Keratinocyte (primary cell): Measurements from ENCODE around the gene KHSRP. TPM values are rescaled to one million over a fixed set of nuclear protein-coding genes. Genes with fewer than 3 reads are reported as not detected.

Experiments used
- DNase-seq: peaks from one replicate; pipeline ENCODE4 v3.0.0-alpha.2; 2011; ENCODE audit warnings: low read depth, missing footprints, low spot score
- FAIRE-seq: peaks from 2 replicates; lab custom pipeline; 2011; peaks lifted over from hg19 to GRCh38; lab: Jason Lieb, UNC
- H2AFZ ChIP-seq: 2 replicates; pipeline ENCODE4 v1.6.0; 2012; ENCODE audit warnings: low read length, control low read depth, inconsistent platforms; ENCODE audit not compliant: control insufficient read depth
- H3K27ac ChIP-seq: 2 replicates; pipeline ENCODE4 v1.5.1; 2011; ENCODE audit warnings: low read length; ENCODE audit not compliant: control insufficient read depth, insufficient read depth
- H3K27me3 ChIP-seq: 3 replicates; pipeline ENCODE4 v1.6.0; 2011; ENCODE audit warnings: low read length; ENCODE audit not compliant: control insufficient read depth, insufficient read depth; ENCODE audit errors: extremely low read depth
- H3K36me3 ChIP-seq, 2 experiments: 2 replicates in 1 of 2; 3 replicates in 1 of 2; pipeline ENCODE4 v1.5.1; 2011; ENCODE audit warnings: low read length in 2 of 2, mild to moderate bottlenecking in 1 of 2; ENCODE audit not compliant: control insufficient read depth in 2 of 2, insufficient read depth in 2 of 2; ENCODE audit errors: extremely low read depth in 1 of 2
- H3K4me1 ChIP-seq: 3 replicates; pipeline ENCODE4 v1.5.1; 2011; ENCODE audit warnings: low read length; ENCODE audit not compliant: control insufficient read depth, insufficient read depth; ENCODE audit errors: extremely low read depth
- H3K4me2 ChIP-seq: 3 replicates; pipeline ENCODE4 v1.6.0; 2011; ENCODE audit warnings: low read depth, low read length; ENCODE audit not compliant: control insufficient read depth, insufficient read depth; ENCODE audit errors: extremely low read depth
- H3K4me3 ChIP-seq, 3 experiments: fragments of 200-600 bp in 1 of 3; sonication (generic) in 1 of 3; 2 replicates in 2 of 3; 3 replicates in 1 of 3; pipeline ENCODE4 v1.5.1; 2011 to 2016; ENCODE audit warnings: low read length in 3 of 3, mild to moderate bottlenecking in 3 of 3, control low read depth in 2 of 3, inconsistent platforms in 1 of 3, low read depth in 1 of 3, mixed read lengths in 1 of 3, mixed run types in 1 of 3, moderate library complexity in 1 of 3; ENCODE audit not compliant: control insufficient read depth in 2 of 3, insufficient read depth in 2 of 3; ENCODE audit errors: extremely low read depth in 1 of 3
- H3K79me2 ChIP-seq: 2 replicates; pipeline ENCODE4 v1.6.0; 2012; ENCODE audit warnings: low read length; ENCODE audit not compliant: control insufficient read depth, insufficient read depth
- H3K9ac ChIP-seq: 3 replicates; pipeline ENCODE4 v1.6.0; 2011; ENCODE audit warnings: low read length; ENCODE audit not compliant: control insufficient read depth, insufficient read depth; ENCODE audit errors: extremely low read depth
- H3K9me1 ChIP-seq: 3 replicates; pipeline ENCODE4 v1.6.0; 2011; ENCODE audit warnings: low read length; ENCODE audit not compliant: control insufficient read depth, insufficient read depth; ENCODE audit errors: extremely low read depth
- H3K9me3 ChIP-seq: 2 replicates; pipeline ENCODE4 v1.5.1; 2012; ENCODE audit warnings: low read depth, low read length; ENCODE audit not compliant: control insufficient read depth
- H4K20me1 ChIP-seq: 3 replicates; pipeline ENCODE4 v1.6.0; 2011; ENCODE audit warnings: low read length; ENCODE audit not compliant: control insufficient read depth, insufficient read depth; ENCODE audit errors: extremely low read depth
- EZH2 ChIP-seq: IDR thresholded peaks from one replicate; pipeline ENCODE4 v1.6.1; 2012; ENCODE audit warnings: inconsistent platforms, mild to moderate bottlenecking, low read length, moderate library complexity
- dilution Hi-C: fragments of 300-500 bp; cut with MboI; formaldehyde crosslinking; loops from one replicate; pipeline ENCODE4 v1.7.0; 2020; ENCODE audit warnings: low sequenced_read_pairs; ENCODE audit not compliant: extremely low pct_ligation_motif_present
- polyA plus RNA-seq, 5 experiments: library from polyadenylated mRNA; depleted of rRNA in 3 of 5; stranded (reverse) in 3 of 5; stranded (forward) in 1 of 5; unstranded in 1 of 5; fragments of >200 nt; gene quantifications; 1 replicate in 1 of 5; 2 replicates in 3 of 5; 3 replicates in 1 of 5; pipeline versions ENCODE4 v1.2.1 to v1.2.3, GENCODE V29; 2011 to 2012; ENCODE audit warnings: missing spikeins in 2 of 5, low read depth in 1 of 5, low replicate concordance in 1 of 5
- TF ChIP-seq, protein P1 (sequence below), 3 experiments: IDR thresholded peaks in 1 of 3; conservative IDR thresholded peaks in 1 of 3; optimal IDR thresholded peaks in 1 of 3; 2 replicates in 2 of 3; 3 replicates in 1 of 3; pipeline versions ENCODE3 to v1.5.1; 2011; ENCODE audit warnings: low read length in 3 of 3, mild to moderate bottlenecking in 3 of 3, moderate library complexity in 2 of 3, control low read depth in 1 of 3, inconsistent platforms in 1 of 3; ENCODE audit not compliant: insufficient read depth in 2 of 3; ENCODE audit errors: extremely low read depth in 1 of 3

KHSRP gene
- polyA plus RNA-seq, 1 donor (not counting 4 experiments of a cell fraction or from before 2014, with no cell fraction given) = 56.6 TPM

DNA sequence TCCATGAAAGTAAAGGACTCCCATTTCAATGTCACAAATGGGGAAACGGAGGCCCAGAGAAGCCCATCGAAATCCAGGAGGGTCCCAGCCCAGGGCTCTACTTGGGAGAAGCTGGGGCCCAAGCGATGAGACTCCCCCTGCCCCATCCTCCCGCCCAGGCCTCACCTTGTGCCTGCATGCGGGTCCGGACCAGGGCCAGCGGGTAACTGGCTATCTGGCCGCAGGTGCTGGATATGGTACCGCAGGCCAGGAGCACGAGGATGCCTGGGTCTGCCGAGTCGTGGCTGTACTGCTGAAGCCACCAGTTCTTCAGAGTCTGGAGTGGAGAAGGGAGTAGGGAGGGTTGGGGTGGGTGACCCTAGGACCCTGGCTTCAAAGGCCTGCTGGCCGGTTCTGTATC, 19.4 kb upstream of the KHSRP start:
- H3K27me3 ChIP-seq = no peaks in the 10 kb centered on the region
- dilution Hi-C loops = no loop called here
- H3K4me1 ChIP-seq = no peaks in the 10 kb centered on the region
- DNase-seq (no peak), FAIRE-seq (no peak)
- H3K27ac ChIP-seq = no peak overlapping the region
- no peaks in the 10 kb centered on the region for H3K79me2 ChIP-seq
- H2AFZ ChIP-seq = no peak overlapping the region
- no peaks in the 10 kb centered on the region for H4K20me1 ChIP-seq
- no peaks in the 10 kb centered on the region for H3K9me3 ChIP-seq
- no peak overlapping the region for H3K4me2 ChIP-seq
- no peak overlapping the region for H3K4me3 ChIP-seq
- TF ChIP-seq, protein P1, sequence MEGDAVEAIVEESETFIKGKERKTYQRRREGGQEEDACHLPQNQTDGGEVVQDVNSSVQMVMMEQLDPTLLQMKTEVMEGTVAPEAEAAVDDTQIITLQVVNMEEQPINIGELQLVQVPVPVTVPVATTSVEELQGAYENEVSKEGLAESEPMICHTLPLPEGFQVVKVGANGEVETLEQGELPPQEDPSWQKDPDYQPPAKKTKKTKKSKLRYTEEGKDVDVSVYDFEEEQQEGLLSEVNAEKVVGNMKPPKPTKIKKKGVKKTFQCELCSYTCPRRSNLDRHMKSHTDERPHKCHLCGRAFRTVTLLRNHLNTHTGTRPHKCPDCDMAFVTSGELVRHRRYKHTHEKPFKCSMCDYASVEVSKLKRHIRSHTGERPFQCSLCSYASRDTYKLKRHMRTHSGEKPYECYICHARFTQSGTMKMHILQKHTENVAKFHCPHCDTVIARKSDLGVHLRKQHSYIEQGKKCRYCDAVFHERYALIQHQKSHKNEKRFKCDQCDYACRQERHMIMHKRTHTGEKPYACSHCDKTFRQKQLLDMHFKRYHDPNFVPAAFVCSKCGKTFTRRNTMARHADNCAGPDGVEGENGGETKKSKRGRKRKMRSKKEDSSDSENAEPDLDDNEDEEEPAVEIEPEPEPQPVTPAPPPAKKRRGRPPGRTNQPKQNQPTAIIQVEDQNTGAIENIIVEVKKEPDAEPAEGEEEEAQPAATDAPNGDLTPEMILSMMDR (optimal IDR thresholded peaks at IDR 0.05 in 1 of 3, IDR thresholded peaks at IDR 0.05 in 1 of 3, conservative IDR thresholded peaks at IDR 0.05 in 1 of 3; ENCODE audit: extremely low read depth in 1 of 3, insufficient read depth in 2 of 3, low read length in 3 of 3) = no peak
- TF ChIP-seq EZH2 = no peak
- H3K9me1 ChIP-seq = no peaks in the 10 kb centered on the region
- H3K9ac ChIP-seq = no peak overlapping the region
- H3K36me3 ChIP-seq = no peaks in the 10 kb centered on the region

DNA sequence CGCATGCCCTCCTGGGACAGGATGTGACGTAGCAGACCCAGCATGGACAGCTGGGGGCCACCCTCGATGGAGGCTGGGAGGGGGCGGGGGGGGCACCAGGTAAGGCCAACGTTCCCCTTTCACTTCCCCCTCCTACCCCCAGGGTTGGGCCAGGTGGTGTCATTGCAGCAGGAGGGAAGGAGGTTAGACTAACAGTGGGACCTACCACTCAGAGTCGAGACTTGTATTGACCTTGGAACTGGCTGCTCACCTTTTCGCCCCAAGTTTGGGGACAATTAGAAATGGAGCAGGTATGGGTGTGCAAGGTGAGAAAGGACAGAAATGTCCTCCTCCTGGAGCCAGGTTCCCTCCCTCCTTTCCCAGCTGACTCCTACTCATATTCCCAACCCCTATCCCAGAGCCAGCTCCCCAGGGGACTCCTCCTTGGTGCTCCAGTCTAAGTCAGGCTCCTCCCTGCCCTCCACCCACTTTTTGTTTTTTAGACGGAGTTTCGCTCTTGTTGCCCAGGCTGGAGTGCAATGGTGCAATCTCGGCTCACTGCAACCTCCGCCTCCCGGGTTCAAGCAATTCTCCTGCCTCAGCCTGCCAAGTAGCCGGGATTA, 17.6 kb upstream of the KHSRP start:
- DNase-seq (no peak), FAIRE-seq (no peak)
- no peaks in the 10 kb centered on the region for H3K9me1 ChIP-seq
- H3K4me3 ChIP-seq = no peak overlapping the region
- no peaks in the 10 kb centered on the region for H4K20me1 ChIP-seq
- TF ChIP-seq, protein P1 (optimal IDR thresholded peaks at IDR 0.05 in 1 of 3, IDR thresholded peaks at IDR 0.05 in 1 of 3, conservative IDR thresholded peaks at IDR 0.05 in 1 of 3; ENCODE audit: extremely low read depth in 1 of 3, insufficient read depth in 2 of 3, low read length in 3 of 3) = no peak
- no peak for TF ChIP-seq EZH2
- no peak overlapping the region for H3K4me2 ChIP-seq
- H3K27me3 ChIP-seq = no peaks in the 10 kb centered on the region
- H2AFZ ChIP-seq = no peak overlapping the region
- H3K79me2 ChIP-seq = no peaks in the 10 kb centered on the region
- H3K9me3 ChIP-seq = no peaks in the 10 kb centered on the region
- H3K27ac ChIP-seq = no peak overlapping the region
- H3K9ac ChIP-seq = no peak overlapping the region
- no peaks in the 10 kb centered on the region for H3K4me1 ChIP-seq
- no peaks in the 10 kb centered on the region for H3K36me3 ChIP-seq
- dilution Hi-C loops = no loop called here
